ENCODE results near the gene SRP68.

The SRP68 gene

GRCh38 chr17:76056882-76057281 is 15.4 kb downstream of the SRP68 start:
- no peak for DNase-seq (ENCODE audit: low read depth, low spot score)
- Histone ChIP-seq H3K9ac (ENCODE audit: insufficient read length) (no peak overlapping the region), H3K9me3 (ENCODE audit: low read depth, low read length) (no peaks in the 10 kb centered on the region), H3K4me3 (no peak overlapping the region), H3K36me3 (ENCODE audit: insufficient read depth, low read length) (peaks cover 72% of the 10 kb centered on the region), H3K27ac (no peak overlapping the region)
- TF ChIP-seq FOXP2 (optimal IDR thresholded peaks at IDR 0.05; ENCODE audit: control extremely low read depth, extremely low read length, insufficient read depth) (no peak), POLR2AphosphoS5 (IDR thresholded peaks at IDR 0.05; ENCODE audit: borderline replicate concordance, low read depth, low read length) (no peak), EZH2 (IDR thresholded peaks at IDR 0.05) (no peak)

GRCh38 chr17:76054112-76054476 is 18.2 kb downstream of the SRP68 start:
- Histone ChIP-seq H3K9ac (ENCODE audit: insufficient read length) (no peak overlapping the region), H3K36me3 (ENCODE audit: insufficient read depth, low read length) (peaks cover 75% of the 10 kb centered on the region), H3K9me3 (ENCODE audit: low read depth, low read length) (no peaks in the 10 kb centered on the region), H3K27ac (no peak overlapping the region), H3K4me3 (no peak overlapping the region)
- DNase-seq (ENCODE audit: low read depth, low spot score) = no peak
- TF ChIP-seq POLR2AphosphoS5 (IDR thresholded peaks at IDR 0.05; ENCODE audit: borderline replicate concordance, low read depth, low read length) = no peak
- TF ChIP-seq FOXP2 (optimal IDR thresholded peaks at IDR 0.05; ENCODE audit: control extremely low read depth, extremely low read length, insufficient read depth) = no peak
- TF ChIP-seq EZH2 (IDR thresholded peaks at IDR 0.05) = no peak

DNA sequence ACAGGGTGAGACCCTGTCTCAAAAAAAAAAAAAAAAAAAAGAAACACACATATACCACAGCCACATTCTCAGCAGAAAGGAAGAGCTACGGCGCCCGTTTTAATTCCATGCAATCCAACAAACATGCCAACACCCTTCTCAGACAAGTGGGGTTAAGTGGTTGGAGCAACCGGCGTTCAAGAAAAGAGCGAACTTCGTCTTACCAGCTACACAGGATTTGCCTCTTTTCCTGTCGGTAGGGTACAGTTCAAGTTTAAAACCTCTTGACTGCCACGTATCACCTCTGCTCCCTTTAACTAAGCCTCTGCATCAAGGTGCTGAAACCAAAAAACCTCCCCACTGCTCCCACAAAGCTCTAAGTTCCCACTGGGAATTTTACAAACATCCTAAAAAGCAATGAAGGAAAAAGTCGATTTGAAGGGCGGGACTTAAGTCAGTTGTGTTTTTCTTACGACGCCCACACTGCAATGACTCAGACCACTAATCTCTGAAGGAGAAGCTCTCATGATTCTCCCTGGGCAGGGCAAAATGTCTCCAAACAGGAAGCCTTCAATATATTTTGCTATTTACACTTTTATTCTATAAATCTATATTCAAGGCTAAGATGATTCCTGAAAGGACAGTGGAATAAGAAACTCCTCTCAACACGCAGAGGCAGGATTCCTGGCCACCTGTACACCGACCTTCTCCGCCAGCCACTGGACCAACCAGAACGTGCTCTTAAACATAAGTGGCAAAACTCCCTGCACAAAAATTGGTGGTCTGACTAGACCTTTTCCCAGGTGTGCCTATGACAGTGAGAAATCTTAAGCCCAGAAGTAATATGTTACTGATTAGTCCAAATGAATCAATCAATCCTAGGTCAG is 18.8 kb downstream of the SRP68 start:
- no peak for DNase-seq (ENCODE audit: low read depth, low spot score)
- H3K27ac ChIP-seq = no peak overlapping the region
- no peak for TF ChIP-seq POLR2AphosphoS5 (IDR thresholded peaks at IDR 0.05; ENCODE audit: borderline replicate concordance, low read depth, low read length)
- no peak for TF ChIP-seq FOXP2 (optimal IDR thresholded peaks at IDR 0.05; ENCODE audit: control extremely low read depth, extremely low read length, insufficient read depth)
- no peak for TF ChIP-seq EZH2 (IDR thresholded peaks at IDR 0.05)
- H3K36me3 ChIP-seq (ENCODE audit: insufficient read depth, low read length) = peaks cover 75% of the 10 kb centered on the region
- H3K4me3 ChIP-seq = no peak overlapping the region
- H3K9me3 ChIP-seq (ENCODE audit: low read depth, low read length) = no peaks in the 10 kb centered on the region
- no peak overlapping the region for H3K9ac ChIP-seq (ENCODE audit: insufficient read length)

- TF ChIP-seq EZH2 (IDR thresholded peaks at IDR 0.05) (no peak), FOXP2 (optimal IDR thresholded peaks at IDR 0.05; ENCODE audit: control extremely low read depth, extremely low read length, insufficient read depth) (no peak), POLR2AphosphoS5 (IDR thresholded peaks at IDR 0.05; ENCODE audit: borderline replicate concordance, low read depth, low read length) (no peak)
- Histone ChIP-seq H3K4me3 (no peak overlapping the region), H3K36me3 (ENCODE audit: insufficient read depth, low read length) (peaks cover 75% of the 10 kb centered on the region), H3K27ac (no peak overlapping the region), H3K9me3 (ENCODE audit: low read depth, low read length) (no peaks in the 10 kb centered on the region), H3K9ac (ENCODE audit: insufficient read length) (no peak overlapping the region)
- DNase-seq (ENCODE audit: low read depth, low spot score) = no peak
These were observed 20.8 kb downstream of the SRP68 start for GRCh38 chr17:76051561-76051960.

- H3K9me3 ChIP-seq (ENCODE audit: low read depth, low read length) = no peaks in the 10 kb centered on the region
- peaks cover 74% of the 10 kb centered on the region for H3K36me3 ChIP-seq (ENCODE audit: insufficient read depth, low read length)
- peak overlapping the region; percentile 31; the same call in 1 of the 2 replicates for H3K27ac ChIP-seq
- TF ChIP-seq FOXP2 (optimal IDR thresholded peaks at IDR 0.05; ENCODE audit: control extremely low read depth, extremely low read length, insufficient read depth) = no peak
- no peak for TF ChIP-seq EZH2 (IDR thresholded peaks at IDR 0.05)
- no peak for TF ChIP-seq POLR2AphosphoS5 (IDR thresholded peaks at IDR 0.05; ENCODE audit: borderline replicate concordance, low read depth, low read length)
- no peak for DNase-seq (ENCODE audit: low read depth, low spot score)
- H3K9ac ChIP-seq (ENCODE audit: insufficient read length) = no peak overlapping the region
- H3K4me3 ChIP-seq = no peak overlapping the region
These were observed 21.5 kb downstream of the SRP68 start for GRCh38 chr17:76050538-76051467.

- TF ChIP-seq POLR2AphosphoS5 (IDR thresholded peaks at IDR 0.05; ENCODE audit: borderline replicate concordance, low read depth, low read length) (no peak), EZH2 (IDR thresholded peaks at IDR 0.05) (no peak), FOXP2 (optimal IDR thresholded peaks at IDR 0.05; ENCODE audit: control extremely low read depth, extremely low read length, insufficient read depth) (no peak)
- Histone ChIP-seq H3K4me3 (no peak overlapping the region), H3K27ac (no peak overlapping the region), H3K9me3 (ENCODE audit: low read depth, low read length) (no peaks in the 10 kb centered on the region), H3K36me3 (ENCODE audit: insufficient read depth, low read length) (peaks cover 78% of the 10 kb centered on the region), H3K9ac (ENCODE audit: insufficient read length) (no peak overlapping the region)
- no peak for DNase-seq (ENCODE audit: low read depth, low spot score)
These were observed 22.3 kb downstream of the SRP68 start for GRCh38 chr17:76049836-76050537.

- no peak overlapping the region for H3K9ac ChIP-seq (ENCODE audit: insufficient read length)
- TF ChIP-seq FOXP2 (optimal IDR thresholded peaks at IDR 0.05; ENCODE audit: control extremely low read depth, extremely low read length, insufficient read depth) (no peak), EZH2 (IDR thresholded peaks at IDR 0.05) (no peak), POLR2AphosphoS5 (IDR thresholded peaks at IDR 0.05; ENCODE audit: borderline replicate concordance, low read depth, low read length) (no peak)
- no peak for DNase-seq (ENCODE audit: low read depth, low spot score)
- H3K27ac ChIP-seq = no peak overlapping the region
- no peaks in the 10 kb centered on the region for H3K9me3 ChIP-seq (ENCODE audit: low read depth, low read length)
- peaks cover 85% of the 10 kb centered on the region for H3K36me3 ChIP-seq (ENCODE audit: insufficient read depth, low read length)
- H3K4me3 ChIP-seq = no peak overlapping the region
These were observed 23.1 kb downstream of the SRP68 start for GRCh38 chr17:76049239-76049638.
